Adrenal gland (tissue), 5 donors: ENCODE measurements around the gene ANKS1B.

Experiments
- POLR2A ChIP-seq, 2 donors: fragments of 450-650 bp; IDR thresholded peaks; one replicate each; pipeline ENCODE4 v1.6.1; 2017; ENCODE audit warnings: antibody characterized with exemption in 2 of 2, mild to moderate bottlenecking in 2 of 2, moderate library complexity in 1 of 2
- TF ChIP-seq, protein P1 (sequence below), 6 experiments: fragments of 450-650 bp in 4 of 6; fragments of 200-600 bp in 2 of 6; sonication (generic) in 1 of 6; IDR thresholded peaks; 1 replicate in 5 of 6; 2 replicates in 1 of 6; pipeline versions ENCODE4 v1.5.1 to v1.8.0; 2016 to 2021; ENCODE audit warnings: antibody characterized with exemption in 6 of 6, mild to moderate bottlenecking in 2 of 6, moderate library complexity in 1 of 6
- donor health status: DM: no; HTN: no; CAD: no.

DNA sequence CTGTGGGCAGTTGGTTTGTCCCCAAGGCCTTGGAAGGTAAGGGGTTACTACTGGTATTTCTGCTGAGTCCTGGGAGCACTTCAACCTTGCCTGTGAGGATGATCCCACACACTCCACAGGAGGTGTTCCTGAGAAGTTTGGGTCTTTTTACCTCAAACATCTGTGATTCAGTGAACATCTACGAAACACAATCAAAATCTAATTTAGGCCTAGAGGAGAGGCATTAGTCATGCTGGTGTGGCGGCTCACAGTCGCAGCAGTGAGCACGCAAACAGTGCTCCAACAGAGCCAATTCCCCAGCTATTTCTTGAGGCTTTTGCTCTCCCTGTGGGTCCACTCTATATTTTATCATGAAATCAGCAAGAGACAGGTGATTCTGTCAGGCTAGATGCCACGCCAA lies 1232.0 kb downstream of the ANKS1B start:
- TF ChIP-seq, protein P1, sequence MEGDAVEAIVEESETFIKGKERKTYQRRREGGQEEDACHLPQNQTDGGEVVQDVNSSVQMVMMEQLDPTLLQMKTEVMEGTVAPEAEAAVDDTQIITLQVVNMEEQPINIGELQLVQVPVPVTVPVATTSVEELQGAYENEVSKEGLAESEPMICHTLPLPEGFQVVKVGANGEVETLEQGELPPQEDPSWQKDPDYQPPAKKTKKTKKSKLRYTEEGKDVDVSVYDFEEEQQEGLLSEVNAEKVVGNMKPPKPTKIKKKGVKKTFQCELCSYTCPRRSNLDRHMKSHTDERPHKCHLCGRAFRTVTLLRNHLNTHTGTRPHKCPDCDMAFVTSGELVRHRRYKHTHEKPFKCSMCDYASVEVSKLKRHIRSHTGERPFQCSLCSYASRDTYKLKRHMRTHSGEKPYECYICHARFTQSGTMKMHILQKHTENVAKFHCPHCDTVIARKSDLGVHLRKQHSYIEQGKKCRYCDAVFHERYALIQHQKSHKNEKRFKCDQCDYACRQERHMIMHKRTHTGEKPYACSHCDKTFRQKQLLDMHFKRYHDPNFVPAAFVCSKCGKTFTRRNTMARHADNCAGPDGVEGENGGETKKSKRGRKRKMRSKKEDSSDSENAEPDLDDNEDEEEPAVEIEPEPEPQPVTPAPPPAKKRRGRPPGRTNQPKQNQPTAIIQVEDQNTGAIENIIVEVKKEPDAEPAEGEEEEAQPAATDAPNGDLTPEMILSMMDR (IDR thresholded peaks at IDR 0.05): no peak
- TF ChIP-seq POLR2A (IDR thresholded peaks at IDR 0.05): no peak
